GM12891 (cell line): ENCODE measurements around the gene PAX1.

Source experiments
- DNase-seq: peaks from one replicate; pipeline ENCODE4 v3.0.0; 2011; ENCODE audit warnings: low spot score; ENCODE audit not compliant: insufficient read length
- FAIRE-seq: peaks from 2 replicates; lab custom pipeline; 2011; peaks lifted over from hg19 to GRCh38; lab: Jason Lieb, UNC
- PAX5 ChIP-seq: IDR thresholded peaks from 2 replicates; pipeline ENCODE4 v1.6.1; 2011; ENCODE audit warnings: low read length, moderate library complexity, mild to moderate bottlenecking; ENCODE audit not compliant: insufficient read depth, severe bottlenecking
- POLR2A ChIP-seq: IDR thresholded peaks from 2 replicates; pipeline ENCODE4 v1.6.1; 2011; ENCODE audit warnings: low read depth, low read length, control low read depth
- POLR2AphosphoS5 ChIP-seq: IDR thresholded peaks from 2 replicates; pipeline ENCODE4 v1.6.1; 2011; ENCODE audit warnings: low read depth, low read length, control low read depth
- POU2F2 ChIP-seq: IDR thresholded peaks from 2 replicates; pipeline ENCODE4 v1.6.1; 2011; ENCODE audit warnings: low read depth, mild to moderate bottlenecking, control low read depth, low read length, moderate library complexity
- SPI1 ChIP-seq: IDR thresholded peaks from 2 replicates; pipeline ENCODE4 v1.6.1; 2011; ENCODE audit warnings: low read depth, low read length, control low read depth
- TAF1 ChIP-seq: IDR thresholded peaks from 2 replicates; pipeline ENCODE4 v1.6.1; 2011; ENCODE audit warnings: low read depth, low read length, control low read depth

The PAX1 gene

DNA sequence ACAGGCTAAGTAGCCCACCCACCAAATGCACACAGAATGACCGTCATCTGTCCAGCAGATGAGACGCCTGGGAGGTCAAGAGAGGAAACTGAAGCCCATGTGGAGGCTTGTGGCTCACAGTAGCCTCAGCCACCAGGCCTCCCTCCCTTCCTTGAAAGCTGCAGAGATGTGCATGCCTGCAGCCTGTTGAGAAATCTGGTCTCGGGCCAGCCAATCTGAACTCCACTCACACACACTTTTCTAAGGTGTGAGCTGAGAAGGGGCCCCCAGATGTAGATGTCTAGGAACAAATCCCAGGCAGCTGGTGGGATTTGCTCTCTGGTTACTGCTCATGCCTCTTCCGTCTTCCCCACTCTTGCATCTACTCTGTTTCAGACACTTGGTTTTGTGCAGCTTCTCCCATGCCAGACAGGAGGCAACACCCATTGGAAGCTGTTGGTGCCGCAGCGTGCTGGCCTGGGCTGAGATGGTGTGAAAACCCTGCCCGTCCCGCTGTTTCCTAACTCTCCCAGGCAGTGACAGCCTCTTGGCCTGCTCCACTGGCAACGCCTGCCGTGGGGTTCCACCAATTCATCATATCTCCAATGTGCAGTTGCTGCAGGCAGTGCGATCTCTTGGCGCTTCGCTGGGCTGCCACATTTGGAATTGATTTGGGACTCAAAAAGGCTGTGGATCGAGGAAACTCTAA is 24.1 kb upstream of the PAX1 start:
- TF ChIP-seq POLR2AphosphoS5, result no peak
- no peak for TF ChIP-seq TAF1
- FAIRE-seq, result no peak
- DNase-seq, result no peak

DNA sequence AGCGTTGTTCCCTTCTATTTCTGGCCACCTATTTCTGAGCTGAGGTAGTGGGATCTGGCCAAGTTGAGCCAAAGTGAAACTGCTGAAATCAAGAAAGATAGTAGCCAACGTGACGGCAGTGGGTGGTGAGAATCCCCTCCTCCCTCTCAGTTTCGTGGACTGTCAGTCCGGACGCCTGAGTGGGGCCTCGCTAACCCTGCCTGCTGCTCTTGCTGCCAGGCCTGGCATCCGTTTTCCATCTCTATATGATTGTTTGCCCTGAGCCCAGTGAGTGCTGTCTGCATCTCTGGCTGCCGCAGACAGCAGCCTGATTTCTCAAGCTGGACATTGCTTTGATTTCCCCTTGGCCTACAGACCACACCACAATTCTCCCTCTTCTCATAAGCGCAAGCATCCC is 23.5 kb upstream of the PAX1 start:
- TF ChIP-seq TAF1 (no peak), POLR2A (no peak), SPI1 (no peak), POLR2AphosphoS5 (no peak), PAX5 (no peak), POU2F2 (no peak)
- no peak for DNase-seq

GRCh38 chr20:21682521-21682954 is 22.9 kb upstream of the PAX1 start:
- TF ChIP-seq POLR2AphosphoS5, result no peak
- TF ChIP-seq POLR2A, result no peak
- no peak for TF ChIP-seq TAF1
- TF ChIP-seq SPI1, result no peak
- no peak for TF ChIP-seq POU2F2
- no peak for TF ChIP-seq PAX5
- DNase-seq, result no peak
- no peak for FAIRE-seq

More for the DNA sequence above, 23.5 kb upstream of the PAX1 start:
- FAIRE-seq, result no peak

DNA sequence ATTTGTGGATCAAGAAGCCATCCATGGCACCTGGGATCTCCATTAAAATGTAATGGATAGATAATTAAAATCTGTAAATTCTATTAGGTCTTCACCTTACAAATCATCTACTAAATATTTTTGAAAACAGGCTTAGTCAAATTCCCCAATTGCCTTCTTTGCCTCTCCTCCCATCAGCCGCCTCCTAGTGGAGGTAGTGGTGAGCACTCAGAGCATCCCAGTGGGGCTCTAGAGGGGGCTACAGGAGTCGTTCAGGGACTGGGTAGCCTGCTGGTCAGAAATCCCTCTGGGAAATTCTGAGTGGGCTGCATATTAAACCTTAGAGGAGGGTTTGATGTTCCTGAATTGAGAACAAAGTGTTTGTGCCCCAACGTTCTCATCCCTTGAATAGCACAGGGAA is 20.8 kb upstream of the PAX1 start:
- FAIRE-seq, result no peak
- DNase-seq, result no peak

DNA sequence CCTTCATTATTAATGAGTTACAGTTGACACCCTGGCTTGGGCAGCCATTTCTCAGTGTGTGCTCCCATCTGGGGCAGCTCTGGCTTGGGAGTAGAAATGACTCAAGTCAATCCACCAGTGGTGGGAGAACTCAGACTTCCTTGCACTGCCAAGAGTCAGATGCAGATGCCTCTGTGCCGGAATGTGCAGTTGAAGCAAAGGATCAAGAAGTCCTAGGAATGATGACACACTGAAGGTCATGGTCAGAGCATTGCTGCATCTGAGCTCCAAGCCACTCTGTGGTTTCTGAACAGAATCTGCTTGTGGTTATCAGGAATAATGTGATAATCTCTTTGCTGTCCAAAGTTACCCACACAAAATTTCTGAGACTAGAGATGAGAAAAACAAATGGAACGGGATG is 19.5 kb upstream of the PAX1 start:
- TF ChIP-seq SPI1 (no peak), PAX5 (no peak), POU2F2 (no peak), POLR2A (no peak), POLR2AphosphoS5 (no peak), TAF1 (no peak)
- no peak for DNase-seq
- no peak for FAIRE-seq

More for the DNA sequence above, 20.8 kb upstream of the PAX1 start:
- TF ChIP-seq POU2F2 (no peak), TAF1 (no peak), SPI1 (no peak), POLR2A (no peak), PAX5 (no peak), POLR2AphosphoS5 (no peak)

GRCh38 chr20:21693322-21693721 is 12.1 kb upstream of the PAX1 start:
- DNase-seq (no peak), FAIRE-seq (no peak)
- TF ChIP-seq POLR2AphosphoS5, result no peak
- no peak for TF ChIP-seq POU2F2
- no peak for TF ChIP-seq SPI1
- no peak for TF ChIP-seq PAX5
- no peak for TF ChIP-seq TAF1
- no peak for TF ChIP-seq POLR2A

GRCh38 chr20:21698494-21699215 is 6.8 kb upstream of the PAX1 start:
- TF ChIP-seq SPI1 (no peak), PAX5 (no peak), POU2F2 (no peak), TAF1 (no peak), POLR2A (no peak), POLR2AphosphoS5 (no peak)
- no peak for FAIRE-seq
- no peak for DNase-seq

DNA sequence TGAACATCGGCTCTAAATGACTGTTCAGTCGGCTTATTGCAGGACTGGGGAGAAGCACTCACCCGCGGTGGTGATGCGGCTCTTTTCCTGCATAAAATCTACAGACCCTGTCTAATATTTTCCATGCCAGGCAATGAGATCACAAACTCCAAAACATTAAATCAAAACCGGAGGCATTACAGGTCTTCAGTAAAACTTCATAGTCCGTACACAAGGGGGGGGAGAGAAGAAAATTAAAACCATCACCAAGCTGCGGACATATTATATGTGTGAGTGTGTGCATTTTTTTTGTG is 6.3 kb upstream of the PAX1 start:
- TF ChIP-seq POLR2AphosphoS5 (no peak), POU2F2 (no peak), TAF1 (no peak), SPI1 (no peak)
- FAIRE-seq, result no peak
- no peak for DNase-seq

DNA sequence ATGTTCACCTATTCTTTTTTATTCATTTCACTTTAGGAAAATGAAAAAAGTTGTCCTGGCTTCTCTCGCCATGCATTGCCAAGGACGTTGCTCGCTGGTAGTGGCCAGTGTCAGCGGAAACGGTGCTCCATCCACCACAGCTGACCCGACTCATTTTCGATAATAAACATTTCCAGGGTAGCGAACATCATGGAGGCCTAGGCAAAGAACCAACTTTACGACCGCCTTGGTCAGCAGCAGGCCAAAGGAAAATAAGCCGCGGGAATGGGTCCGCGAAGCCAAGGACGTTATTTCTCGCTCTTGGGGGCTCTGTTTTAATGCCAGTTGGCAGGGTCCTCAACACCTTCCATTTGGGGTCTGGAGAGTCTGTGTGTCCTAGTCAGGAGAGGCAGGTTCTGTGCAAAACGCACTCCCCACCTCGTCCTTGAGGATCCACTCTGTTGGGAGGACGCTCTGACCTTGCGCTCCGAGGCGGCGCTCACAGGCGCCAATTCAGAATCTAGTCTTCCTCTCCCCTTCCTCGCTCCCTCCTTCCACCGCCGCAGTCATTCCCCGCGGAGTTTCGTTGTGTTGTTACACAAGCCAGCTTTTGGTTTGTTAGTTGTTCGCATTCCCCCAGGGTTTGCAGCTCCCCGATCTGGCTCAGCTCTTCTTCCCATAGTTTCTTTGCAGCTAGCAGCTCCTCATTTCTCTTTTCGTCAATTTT is 4.1 kb upstream of the PAX1 start:
- FAIRE-seq, result no peak
- TF ChIP-seq TAF1, result no peak
- TF ChIP-seq POLR2A, result no peak
- TF ChIP-seq POU2F2, result no peak
- no peak for DNase-seq
